HepG2 (cell line): ENCODE measurements around the gene NEK8. TPM values are rescaled to one million over a fixed set of nuclear protein-coding genes. Genes with fewer than 3 reads are reported as not detected.

Source experiments
- BCL6 ChIP-seq: IDR thresholded peaks from 2 replicates; pipeline ENCODE4 v1.6.1; 2016; ENCODE audit warnings: missing genetic modification reagents, missing compliant biosample characterization
- HOXA7 ChIP-seq: sonication (generic); formaldehyde crosslinking; IDR thresholded peaks from 2 replicates; pipeline ENCODE4 v1.8.1; 2022; ENCODE audit warnings: mild to moderate bottlenecking, missing genetic modification reagents, moderate library complexity
- HOXA9 ChIP-seq: sonication (generic); formaldehyde crosslinking; IDR thresholded peaks from 2 replicates; pipeline ENCODE4 v1.8.1; 2022; ENCODE audit warnings: missing genetic modification reagents, mild to moderate bottlenecking, moderate library complexity, borderline replicate concordance
- HOXD1 ChIP-seq: sonication (generic); formaldehyde crosslinking; IDR thresholded peaks from 2 replicates; pipeline ENCODE4 v1.5.0; 2020; ENCODE audit warnings: missing genetic modification reagents
- KLF11 ChIP-seq: IDR thresholded peaks from 2 replicates; pipeline ENCODE4 v1.6.1; 2016; ENCODE audit warnings: missing compliant biosample characterization
- KLF15 ChIP-seq: sonication (generic); formaldehyde crosslinking; IDR thresholded peaks from 2 replicates; pipeline ENCODE4 v1.8.1; 2023; ENCODE audit warnings: borderline replicate concordance, mild to moderate bottlenecking, inconsistent platforms, missing genetic modification reagents, mixed read lengths
- MED13 ChIP-seq: sonication (generic); formaldehyde crosslinking; IDR thresholded peaks from 2 replicates; pipeline ENCODE4 v1.5.0; 2020; ENCODE audit warnings: missing genetic modification reagents
- MXD3 ChIP-seq: IDR thresholded peaks from 2 replicates; pipeline ENCODE4 v1.6.1; 2016; ENCODE audit warnings: mild to moderate bottlenecking, missing biosample characterization, missing genetic modification reagents
- PCBP2 ChIP-seq: fragments of 200-400 bp; formaldehyde crosslinking; optimal IDR thresholded peaks from 2 replicates; pipeline ENCODE3; 2018; ENCODE audit warnings: low read length, low read depth; ENCODE audit not compliant: poor library complexity, severe bottlenecking
- PPARG ChIP-seq: conservative IDR thresholded peaks from 2 replicates; pipeline ENCODE4 v1.6.1; 2016; ENCODE audit warnings: missing biosample characterization, missing genetic modification reagents
- RARG ChIP-seq: sonication (generic); formaldehyde crosslinking; IDR thresholded peaks from 2 replicates; pipeline ENCODE4 v1.4.0; 2020; ENCODE audit warnings: low read depth, mild to moderate bottlenecking, missing genetic modification reagents
- RXRB ChIP-seq: IDR thresholded peaks from 2 replicates; pipeline ENCODE4 v1.6.1; 2016; ENCODE audit warnings: borderline replicate concordance, missing genetic modification reagents, missing compliant biosample characterization
- SMAD9 ChIP-seq: sonication (generic); formaldehyde crosslinking; IDR thresholded peaks from 2 replicates; pipeline ENCODE4 v1.5.1; 2020; ENCODE audit warnings: mild to moderate bottlenecking, missing genetic modification reagents
- SP2 ChIP-seq: sonication (generic); formaldehyde crosslinking; IDR thresholded peaks from 2 replicates; pipeline ENCODE4 v1.5.1; 2020; ENCODE audit warnings: mild to moderate bottlenecking, missing genetic modification reagents
- TFDP2 ChIP-seq: sonication (generic); formaldehyde crosslinking; IDR thresholded peaks from 2 replicates; pipeline ENCODE4 v1.4.0; 2020; ENCODE audit warnings: missing genetic modification reagents
- ZBTB33 ChIP-seq: sonication (generic); formaldehyde crosslinking; IDR thresholded peaks from 2 replicates; pipeline ENCODE4 v1.4.0; 2020; ENCODE audit warnings: missing genetic modification reagents
- ZKSCAN1 ChIP-seq: fragments of 150-350 bp; IDR thresholded peaks from 2 replicates; pipeline ENCODE4 v1.6.1; 2014; ENCODE audit warnings: low read length
- ZMYM4 ChIP-seq: sonication (generic); formaldehyde crosslinking; IDR thresholded peaks from 2 replicates; pipeline ENCODE4 v1.8.1; 2023; ENCODE audit warnings: mild to moderate bottlenecking, missing genetic modification reagents
- ZNF207 ChIP-seq: fragments of 450-650 bp; IDR thresholded peaks from 2 replicates; pipeline ENCODE4 v1.6.1; 2016; ENCODE audit warnings: antibody characterized with exemption, borderline replicate concordance
- ZNF275 ChIP-seq: sonication (generic); formaldehyde crosslinking; IDR thresholded peaks from 2 replicates; pipeline ENCODE4 v1.8.0; 2022; ENCODE audit warnings: missing genetic modification reagents, mild to moderate bottlenecking, inconsistent platforms, borderline replicate concordance
- ZNF30 ChIP-seq: sonication (generic); formaldehyde crosslinking; IDR thresholded peaks from 2 replicates; pipeline ENCODE4 v1.5.0; 2020; ENCODE audit warnings: mild to moderate bottlenecking, missing genetic modification reagents
- ZNF547 ChIP-seq: sonication (generic); formaldehyde crosslinking; IDR thresholded peaks from 2 replicates; pipeline ENCODE4 v1.5.1; 2020; ENCODE audit warnings: mild to moderate bottlenecking, missing genetic modification reagents
- ZNF572 ChIP-seq: sonication (generic); formaldehyde crosslinking; IDR thresholded peaks from 2 replicates; pipeline ENCODE4 v1.5.1; 2020; ENCODE audit warnings: mild to moderate bottlenecking, missing genetic modification reagents
- ZNF672 ChIP-seq: sonication (generic); formaldehyde crosslinking; IDR thresholded peaks from 2 replicates; pipeline ENCODE4 v1.8.1; 2022; ENCODE audit warnings: missing genetic modification reagents
- ZNF780A ChIP-seq: sonication (generic); formaldehyde crosslinking; IDR thresholded peaks from 2 replicates; pipeline ENCODE4 v1.8.0; 2022; ENCODE audit warnings: mild to moderate bottlenecking, missing genetic modification reagents, moderate library complexity
- ZNF841 ChIP-seq: sonication (generic); formaldehyde crosslinking; IDR thresholded peaks from 2 replicates; pipeline ENCODE4 v1.8.1; 2023; ENCODE audit warnings: missing genetic modification reagents, borderline replicate concordance
- ZNF883 ChIP-seq: sonication (generic); formaldehyde crosslinking; IDR thresholded peaks from 2 replicates; pipeline ENCODE4 v1.5.1; 2020; ENCODE audit warnings: mild to moderate bottlenecking, missing genetic modification reagents; ENCODE audit errors: not compliant biosample characterization
- polyA plus RNA-seq, 8 experiments: library from polyadenylated mRNA; depleted of rRNA in 3 of 8; stranded (reverse) in 7 of 8; unstranded in 1 of 8; fragments of >200 nt; fragmentation: Illumina TruSeq in 4 of 8; extraction: Trizol in 4 of 8; gene quantifications; 2 replicates each; pipeline versions ENCODE4 v1.2.1 to v1.2.3, GENCODE V29; 2011 to 2016; ENCODE audit warnings: low read depth in 4 of 8, missing spikeins in 1 of 8, mixed read lengths in 1 of 8; ENCODE audit not compliant: insufficient read depth in 1 of 8
- total RNA-seq, 5 experiments: library from RNA; depleted of rRNA; stranded (reverse); fragments of >200 nt; fragmentation: Illumina TruSeq; extraction: Trizol; gene quantifications; 2 replicates each; pipeline ENCODE4 v1.2.3, GENCODE V29; 2016; ENCODE audit warnings: low read depth in 1 of 5

The NEK8 gene
- total and polyA plus RNA-seq, 2 of the 13 experiments (the other 11 are each of a cell fraction or from before 2014, with no cell fraction given), result 5.8 to 13.5 TPM

GRCh38 chr17:28698253-28698941, 30.2 kb upstream of the NEK8 start (continued):
- TF ChIP-seq BCL6 (CRISPR knock-in tag), result peak; percentile 57; the same call in 1 of the 2 replicates
- no peak for TF ChIP-seq ZNF207
- TF ChIP-seq HOXA9 (CRISPR knock-in tag), result peak; percentile 59; the same call in 1 of the 2 replicates
- no peak for TF ChIP-seq RARG (CRISPR knock-in tag)
- TF ChIP-seq ZNF547 (CRISPR knock-in tag), result no peak
- no peak for TF ChIP-seq KLF11 (CRISPR knock-in tag)
- no peak for TF ChIP-seq PCBP2
- peak; percentile 45; the same call in 1 of the 2 replicates for TF ChIP-seq ZBTB33 (CRISPR knock-in tag)
- peak; percentile 66 for TF ChIP-seq ZKSCAN1
- TF ChIP-seq SP2 (CRISPR knock-in tag), result no peak
- no peak for TF ChIP-seq ZNF883
- TF ChIP-seq ZNF780A, result peak; percentile 88; the same call in 1 of the 2 replicates
- TF ChIP-seq SMAD9, result no peak
- peak; percentile 82; the same call in 1 of the 2 replicates for TF ChIP-seq ZMYM4 (CRISPR knock-in tag)
- TF ChIP-seq RXRB (CRISPR knock-in tag), result peak; percentile 87
- no peak for TF ChIP-seq MED13 (CRISPR knock-in tag)
- TF ChIP-seq ZNF30 (CRISPR knock-in tag), result no peak
- TF ChIP-seq TFDP2 (CRISPR knock-in tag), result peak; percentile 34; the same call in 1 of the 2 replicates
- TF ChIP-seq MXD3 (CRISPR knock-in tag), result 0 out of 2 replicates have a peak, but pooled peaks have one; percentile 15
- TF ChIP-seq ZNF572 (CRISPR knock-in tag), result no peak
- 0 out of 2 replicates have a peak, but pooled peaks have one; percentile 42 for TF ChIP-seq ZNF841
- 0 out of 2 replicates have a peak, but pooled peaks have one; percentile 74 for TF ChIP-seq ZNF672 (CRISPR knock-in tag)
- TF ChIP-seq PPARG (CRISPR knock-in tag), result peak; percentile 89
- no peak for TF ChIP-seq HOXA7 (CRISPR knock-in tag)
- no peak; the same call in 1 of the 2 replicates for TF ChIP-seq ZNF275 (CRISPR knock-in tag)
- no peak for TF ChIP-seq KLF15 (CRISPR knock-in tag)
- no peak for TF ChIP-seq HOXD1 (CRISPR knock-in tag)
